Upper lobe of left lung (tissue), 4 donors: Measurements from ENCODE around the gene EHD4.

Source experiments
- EP300 ChIP-seq, 4 donors: sonication (generic); formaldehyde crosslinking; IDR thresholded peaks; one replicate each; pipeline ENCODE4 v1.5.1; 2017; ENCODE audit warnings: antibody characterized with exemption in 4 of 4, control low read depth in 2 of 4
- POLR2A ChIP-seq, 4 donors: fragments of 450-650 bp; IDR thresholded peaks; one replicate each; pipeline ENCODE4 v1.5.1; 2016 to 2017; ENCODE audit warnings: antibody characterized with exemption in 4 of 4, mild to moderate bottlenecking in 2 of 4
- POLR2AphosphoS5 ChIP-seq, 2 donors: sonication (generic); formaldehyde crosslinking; IDR thresholded peaks; one replicate each; pipeline ENCODE4 v1.5.1; 2017; ENCODE audit warnings: antibody characterized with exemption in 2 of 2
- TF ChIP-seq, protein P1 (sequence below), 6 experiments: fragments of 450-650 bp in 4 of 6; fragments of 200-600 bp in 2 of 6; sonication (generic) in 2 of 6; IDR thresholded peaks; one replicate each; pipeline ENCODE4 v1.5.1; 2016 to 2019; ENCODE audit warnings: antibody characterized with exemption in 6 of 6

DNA sequence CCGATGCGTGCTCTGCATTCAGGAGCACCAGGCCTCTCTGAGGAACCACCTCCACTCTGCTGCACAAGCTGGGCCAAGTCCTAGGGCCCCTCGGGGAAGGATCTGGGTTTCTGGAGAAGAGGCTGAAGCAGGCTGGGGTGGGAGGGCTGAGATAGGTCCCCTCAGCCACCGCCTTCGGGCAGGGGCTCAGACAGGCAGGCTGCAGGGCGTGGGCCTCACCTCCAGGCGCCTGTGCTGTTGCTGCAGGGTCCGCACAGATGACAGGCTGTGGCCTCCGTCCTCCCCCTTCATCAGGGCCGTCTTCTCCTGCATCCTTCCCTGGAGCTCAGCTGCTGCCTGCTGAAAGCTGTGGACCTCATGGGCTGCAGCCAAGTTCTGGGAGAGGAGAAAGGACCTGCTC lies 118.5 kb downstream of the EHD4 start:
- TF ChIP-seq POLR2A (IDR thresholded peaks at IDR 0.05), result no peak
- TF ChIP-seq, protein P1, sequence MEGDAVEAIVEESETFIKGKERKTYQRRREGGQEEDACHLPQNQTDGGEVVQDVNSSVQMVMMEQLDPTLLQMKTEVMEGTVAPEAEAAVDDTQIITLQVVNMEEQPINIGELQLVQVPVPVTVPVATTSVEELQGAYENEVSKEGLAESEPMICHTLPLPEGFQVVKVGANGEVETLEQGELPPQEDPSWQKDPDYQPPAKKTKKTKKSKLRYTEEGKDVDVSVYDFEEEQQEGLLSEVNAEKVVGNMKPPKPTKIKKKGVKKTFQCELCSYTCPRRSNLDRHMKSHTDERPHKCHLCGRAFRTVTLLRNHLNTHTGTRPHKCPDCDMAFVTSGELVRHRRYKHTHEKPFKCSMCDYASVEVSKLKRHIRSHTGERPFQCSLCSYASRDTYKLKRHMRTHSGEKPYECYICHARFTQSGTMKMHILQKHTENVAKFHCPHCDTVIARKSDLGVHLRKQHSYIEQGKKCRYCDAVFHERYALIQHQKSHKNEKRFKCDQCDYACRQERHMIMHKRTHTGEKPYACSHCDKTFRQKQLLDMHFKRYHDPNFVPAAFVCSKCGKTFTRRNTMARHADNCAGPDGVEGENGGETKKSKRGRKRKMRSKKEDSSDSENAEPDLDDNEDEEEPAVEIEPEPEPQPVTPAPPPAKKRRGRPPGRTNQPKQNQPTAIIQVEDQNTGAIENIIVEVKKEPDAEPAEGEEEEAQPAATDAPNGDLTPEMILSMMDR (IDR thresholded peaks at IDR 0.05), result no peak
- TF ChIP-seq POLR2AphosphoS5 (IDR thresholded peaks at IDR 0.05), result no peak
- TF ChIP-seq EP300 (IDR thresholded peaks at IDR 0.05), result no peak
